ENCODE results near the gene ACTN4.

GRCh38 chr19:38676023-38676877 lies 28.8 kb downstream of the ACTN4 start:
- no peak for TF ChIP-seq CTCF (IDR thresholded peaks at IDR 0.05; ENCODE audit: extremely low read depth in 1 of 2, insufficient read depth in 1 of 2, low read depth in 1 of 2, low read length in 2 of 2)
- no peak for TF ChIP-seq MAX (IDR thresholded peaks at IDR 0.05; ENCODE audit: insufficient read depth, insufficient read length)
- no peak for TF ChIP-seq POLR2A (IDR thresholded peaks at IDR 0.05; ENCODE audit: low read depth, low read length)
- TF ChIP-seq POLR2AphosphoS5 (IDR thresholded peaks at IDR 0.05; ENCODE audit: insufficient read depth, low read depth, low read length) = no peak
- TF ChIP-seq EZH2 (IDR thresholded peaks at IDR 0.05; ENCODE audit: borderline replicate concordance, low read depth, low read length, severe bottlenecking) = no peak
